Fibroblast of the aortic adventitia (primary cell): ENCODE results near the gene TANC1. TPM values are rescaled to one million over a fixed set of nuclear protein-coding genes. Genes with fewer than 3 reads are reported as not detected.

Source experiments
- DNase-seq: peaks from one replicate; pipeline ENCODE4 v3.0.0-alpha.2; 2010; ENCODE audit warnings: low read depth
- H3K4me3 ChIP-seq: 2 replicates; pipeline ENCODE4 v1.5.1; 2011; ENCODE audit warnings: low read depth, mild to moderate bottlenecking, control low read depth, low read length, moderate library complexity
- CTCF ChIP-seq: IDR thresholded peaks from 2 replicates; pipeline ENCODE4 v1.5.1; 2011; ENCODE audit warnings: mild to moderate bottlenecking, low read length, control low read depth, inconsistent platforms; ENCODE audit not compliant: insufficient read depth
- total RNA-seq: library from RNA; depleted of rRNA; stranded (reverse); fragments of >200 nt; gene quantifications from 2 replicates; pipeline ENCODE4 v1.2.3, GENCODE V29; 2012; ENCODE audit warnings: low replicate concordance

The TANC1 gene
- total RNA-seq, 1 donor: 11.9 TPM

GRCh38 chr2:159234868-159235267 lies 266.4 kb downstream of the TANC1 start:
- DNase-seq: no peak
- no peak overlapping the region for H3K4me3 ChIP-seq
- no peak for TF ChIP-seq CTCF

- H3K4me3 ChIP-seq: no peak overlapping the region
- no peak for TF ChIP-seq CTCF
- DNase-seq: no peak
These were observed 275.1 kb downstream of the TANC1 start for GRCh38 chr2:159243529-159243928.

- no peak for TF ChIP-seq CTCF
- H3K4me3 ChIP-seq: no peak overlapping the region
- DNase-seq: no peak
These were observed 278.0 kb downstream of the TANC1 start for GRCh38 chr2:159246325-159246988.

GRCh38 chr2:159249990-159250715 lies 281.7 kb downstream of the TANC1 start:
- H3K4me3 ChIP-seq: no peak overlapping the region
- TF ChIP-seq CTCF: no peak
- peak; percentile 79 for DNase-seq

GRCh38 chr2:159251296-159252173 lies 283.1 kb downstream of the TANC1 start:
- H3K4me3 ChIP-seq: no peak overlapping the region
- TF ChIP-seq CTCF: no peak
- no peak for DNase-seq

- H3K4me3 ChIP-seq: no peak overlapping the region
- DNase-seq: no peak
- no peak for TF ChIP-seq CTCF
These were observed 284.5 kb downstream of the TANC1 start for GRCh38 chr2:159252905-159253304.
